ENCODE results near the gene ST6GALNAC3.

The ST6GALNAC3 gene

GRCh38 chr1:76443217-76443616 lies 368.7 kb downstream of the ST6GALNAC3 start:
- Histone ChIP-seq H3K4me3 (IDR thresholded peaks at IDR 0.05; ENCODE audit: insufficient read depth, low read depth, low read length) (no peak overlapping the region), H3K79me2 (ENCODE audit: insufficient read depth, low read depth) (no peaks in the 10 kb centered on the region), H3K27ac (no peak overlapping the region), H3K4me1 (ENCODE audit: low read depth, poor library complexity, severe bottlenecking) (no peaks in the 10 kb centered on the region), H3K36me3 (ENCODE audit: insufficient read depth) (no peaks in the 10 kb centered on the region), H3K27me3 (ENCODE audit: insufficient read depth, low read depth) (no peaks in the 10 kb centered on the region), H3K9ac (no peak overlapping the region), H4K20me1 (ENCODE audit: insufficient read depth) (no peaks in the 10 kb centered on the region), H3K4me2 (no peak overlapping the region), H2AFZ (ENCODE audit: low read depth) (no peak overlapping the region)
- TF ChIP-seq CTCF (conservative IDR thresholded peaks at IDR 0.05; ENCODE audit: low read depth, low read length), result no peak

GRCh38 chr1:76444773-76445172 lies 370.2 kb downstream of the ST6GALNAC3 start:
- H3K4me2 ChIP-seq, result no peak overlapping the region

GRCh38 chr1:76450229-76450628 lies 375.7 kb downstream of the ST6GALNAC3 start:
- no peak overlapping the region for H3K9ac ChIP-seq

More at GRCh38 chr1:76444773-76445172, 370.2 kb downstream of the ST6GALNAC3 start:
- Histone ChIP-seq H2AFZ (ENCODE audit: low read depth) (no peak overlapping the region), H3K9ac (no peak overlapping the region), H3K27me3 (ENCODE audit: insufficient read depth, low read depth) (no peaks in the 10 kb centered on the region), H3K36me3 (ENCODE audit: insufficient read depth) (no peaks in the 10 kb centered on the region), H3K4me3 (IDR thresholded peaks at IDR 0.05; ENCODE audit: insufficient read depth, low read depth, low read length) (no peak overlapping the region), H4K20me1 (ENCODE audit: insufficient read depth) (no peaks in the 10 kb centered on the region), H3K79me2 (ENCODE audit: insufficient read depth, low read depth) (no peaks in the 10 kb centered on the region), H3K4me1 (ENCODE audit: low read depth, poor library complexity, severe bottlenecking) (no peaks in the 10 kb centered on the region), H3K27ac (no peak overlapping the region)
- TF ChIP-seq CTCF (conservative IDR thresholded peaks at IDR 0.05; ENCODE audit: low read depth, low read length), result no peak

GRCh38 chr1:76463278-76463677 lies 388.7 kb downstream of the ST6GALNAC3 start:
- no peak overlapping the region for H2AFZ ChIP-seq (ENCODE audit: low read depth)
- TF ChIP-seq CTCF (conservative IDR thresholded peaks at IDR 0.05; ENCODE audit: low read depth, low read length), result no peak
- H3K4me3 ChIP-seq (IDR thresholded peaks at IDR 0.05; ENCODE audit: insufficient read depth, low read depth, low read length), result no peak overlapping the region

More at GRCh38 chr1:76450229-76450628, 375.7 kb downstream of the ST6GALNAC3 start:
- Histone ChIP-seq H3K4me2 (no peak overlapping the region), H2AFZ (ENCODE audit: low read depth) (no peak overlapping the region), H3K79me2 (ENCODE audit: insufficient read depth, low read depth) (no peaks in the 10 kb centered on the region), H3K27ac (no peak overlapping the region), H3K27me3 (ENCODE audit: insufficient read depth, low read depth) (no peaks in the 10 kb centered on the region), H4K20me1 (ENCODE audit: insufficient read depth) (no peaks in the 10 kb centered on the region), H3K4me1 (ENCODE audit: low read depth, poor library complexity, severe bottlenecking) (no peaks in the 10 kb centered on the region), H3K36me3 (ENCODE audit: insufficient read depth) (no peaks in the 10 kb centered on the region), H3K4me3 (IDR thresholded peaks at IDR 0.05; ENCODE audit: insufficient read depth, low read depth, low read length) (no peak overlapping the region)
- no peak for TF ChIP-seq CTCF (conservative IDR thresholded peaks at IDR 0.05; ENCODE audit: low read depth, low read length)

More at GRCh38 chr1:76463278-76463677, 388.7 kb downstream of the ST6GALNAC3 start:
- Histone ChIP-seq H4K20me1 (ENCODE audit: insufficient read depth) (no peaks in the 10 kb centered on the region), H3K9ac (no peak overlapping the region), H3K79me2 (ENCODE audit: insufficient read depth, low read depth) (no peaks in the 10 kb centered on the region), H3K36me3 (ENCODE audit: insufficient read depth) (no peaks in the 10 kb centered on the region), H3K27me3 (ENCODE audit: insufficient read depth, low read depth) (no peaks in the 10 kb centered on the region), H3K27ac (no peak overlapping the region), H3K4me1 (ENCODE audit: low read depth, poor library complexity, severe bottlenecking) (no peaks in the 10 kb centered on the region), H3K4me2 (no peak overlapping the region)

Measured in KMS-11 (cell line).